DND-41 (cell line): ENCODE measurements around the gene PPFIBP1.

Source experiments
- EZH2 ChIP-seq: IDR thresholded peaks from 3 replicates; pipeline ENCODE4 v1.6.1; 2012; ENCODE audit warnings: borderline replicate concordance, low read depth, mild to moderate bottlenecking, moderate library complexity, low read length, inconsistent platforms; ENCODE audit not compliant: severe bottlenecking
- TF ChIP-seq, protein P1 (sequence below): IDR thresholded peaks from 2 replicates; pipeline ENCODE4 v1.5.1; 2012; ENCODE audit warnings: borderline replicate concordance, low read length, moderate library complexity, mild to moderate bottlenecking; ENCODE audit not compliant: poor library complexity, severe bottlenecking; ENCODE audit errors: extremely low read depth

- no peak for TF ChIP-seq EZH2
- TF ChIP-seq, protein P1, sequence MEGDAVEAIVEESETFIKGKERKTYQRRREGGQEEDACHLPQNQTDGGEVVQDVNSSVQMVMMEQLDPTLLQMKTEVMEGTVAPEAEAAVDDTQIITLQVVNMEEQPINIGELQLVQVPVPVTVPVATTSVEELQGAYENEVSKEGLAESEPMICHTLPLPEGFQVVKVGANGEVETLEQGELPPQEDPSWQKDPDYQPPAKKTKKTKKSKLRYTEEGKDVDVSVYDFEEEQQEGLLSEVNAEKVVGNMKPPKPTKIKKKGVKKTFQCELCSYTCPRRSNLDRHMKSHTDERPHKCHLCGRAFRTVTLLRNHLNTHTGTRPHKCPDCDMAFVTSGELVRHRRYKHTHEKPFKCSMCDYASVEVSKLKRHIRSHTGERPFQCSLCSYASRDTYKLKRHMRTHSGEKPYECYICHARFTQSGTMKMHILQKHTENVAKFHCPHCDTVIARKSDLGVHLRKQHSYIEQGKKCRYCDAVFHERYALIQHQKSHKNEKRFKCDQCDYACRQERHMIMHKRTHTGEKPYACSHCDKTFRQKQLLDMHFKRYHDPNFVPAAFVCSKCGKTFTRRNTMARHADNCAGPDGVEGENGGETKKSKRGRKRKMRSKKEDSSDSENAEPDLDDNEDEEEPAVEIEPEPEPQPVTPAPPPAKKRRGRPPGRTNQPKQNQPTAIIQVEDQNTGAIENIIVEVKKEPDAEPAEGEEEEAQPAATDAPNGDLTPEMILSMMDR, result no peak
Observed at GRCh38 chr12:27571463-27571862, 47.5 kb downstream of the PPFIBP1 start.
